Stimulated activated CD8-positive, alpha-beta memory T cell treated with anti-CD3 and anti-CD28 coated beads, Interleukin-7, amount 100 ng/mL, for 1 hour (primary cell): ENCODE data around the gene RMDN3.

Experiments used
- DNase-seq, 2 donors: peaks; one replicate each; pipeline ENCODE4 v3.0.0-alpha.2; 2020; ENCODE audit warnings: low read depth in 2 of 2

The RMDN3 gene

GRCh38 chr15:40747685-40748631, 7.1 kb downstream of the RMDN3 start:
- no peak for DNase-seq

- DNase-seq = no peak
These were observed 8.1 kb downstream of the RMDN3 start for GRCh38 chr15:40746916-40747418.

DNA sequence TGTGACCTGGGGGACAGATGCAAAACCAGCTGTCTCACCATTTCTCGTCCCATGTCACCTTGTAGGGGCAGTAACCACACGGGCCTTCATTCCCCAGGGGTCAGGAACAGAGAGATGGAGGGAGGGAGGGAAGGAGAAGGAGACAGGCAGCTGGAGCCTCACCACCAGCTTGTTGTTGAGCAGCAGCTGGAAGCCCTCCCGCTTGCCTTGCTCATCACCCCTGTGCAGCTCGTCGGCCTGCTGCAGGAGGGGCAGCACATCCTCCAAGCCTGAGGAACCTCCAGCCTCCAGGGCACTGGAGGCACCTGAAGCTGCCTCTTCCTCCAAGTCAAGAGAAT, 10.3 kb downstream of the RMDN3 start:
- DNase-seq = no peak

DNA sequence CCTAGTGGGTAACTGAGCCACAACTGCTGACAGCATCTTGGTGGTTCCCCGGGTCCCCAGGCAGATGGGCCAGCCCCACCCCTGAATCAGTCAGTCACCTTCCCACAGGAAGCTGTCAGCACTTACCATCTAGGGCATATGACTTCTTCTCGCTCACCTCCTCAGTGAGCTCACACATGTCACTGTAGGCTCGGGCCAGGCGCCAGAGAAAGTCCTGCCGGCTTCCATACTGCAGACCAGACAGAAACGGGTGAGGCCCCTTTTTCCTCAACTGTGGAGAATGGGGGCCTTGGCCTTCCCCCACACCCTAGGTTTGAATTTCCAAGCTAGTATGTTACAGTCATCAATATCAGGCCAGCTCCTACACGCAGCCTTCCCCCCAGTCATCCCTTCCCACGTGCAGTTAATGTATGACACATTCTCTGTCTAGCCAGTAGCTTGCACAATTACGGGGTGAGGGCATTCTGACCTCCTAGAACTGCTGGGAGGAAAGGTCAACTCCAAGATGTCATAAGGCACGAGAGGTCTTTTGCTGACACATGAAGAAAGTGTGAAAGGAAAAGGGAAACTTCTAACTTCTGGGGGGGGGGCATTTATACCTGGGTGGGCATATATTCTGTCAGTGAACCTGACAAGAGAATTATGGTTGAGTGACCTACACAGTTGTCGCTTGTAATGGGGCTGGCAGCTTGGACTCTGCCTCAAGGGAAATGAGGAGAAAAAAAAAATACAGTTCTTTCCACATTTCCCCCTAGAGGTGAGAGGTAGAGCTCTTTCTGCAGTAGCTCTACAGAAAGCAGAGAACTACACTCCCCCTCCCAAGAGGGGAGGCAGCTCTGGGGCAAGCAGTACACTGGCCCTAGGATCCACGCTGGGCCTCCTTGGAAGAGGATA, 10.9 kb downstream of the RMDN3 start:
- DNase-seq = peak in 1 of 2 donors; percentile 26

- DNase-seq = no peak
These were observed 11.6 kb downstream of the RMDN3 start for GRCh38 chr15:40743485-40743901.

DNA sequence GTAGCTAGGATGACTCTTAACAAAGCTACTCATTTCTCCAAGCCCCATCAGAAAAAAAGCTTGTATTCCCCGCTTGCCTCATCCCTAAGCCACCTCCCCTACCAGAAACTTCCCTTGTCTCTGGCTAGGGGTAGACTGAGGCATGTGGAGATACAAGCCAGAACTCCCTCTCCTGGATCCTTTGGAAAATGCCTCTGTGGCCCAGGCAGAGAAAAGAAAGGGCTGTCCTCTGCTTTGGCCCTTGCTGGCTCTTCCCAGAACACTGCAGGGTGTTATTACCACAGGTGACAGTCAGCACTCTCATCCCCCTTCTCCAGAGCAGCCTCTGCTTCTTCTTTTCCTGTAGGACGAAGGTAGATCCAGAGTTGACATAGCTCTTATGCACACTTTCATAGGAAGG, 15.2 kb downstream of the RMDN3 start:
- no peak for DNase-seq

- no peak for DNase-seq
These were observed 16.0 kb downstream of the RMDN3 start for GRCh38 chr15:40739047-40739446.

- DNase-seq = no peak
These were observed 18.0 kb downstream of the RMDN3 start for GRCh38 chr15:40737048-40737447.

GRCh38 chr15:40736575-40736974, 18.5 kb downstream of the RMDN3 start:
- no peak for DNase-seq

- DNase-seq = no peak
These were observed 24.0 kb downstream of the RMDN3 start for GRCh38 chr15:40731034-40731433.

GRCh38 chr15:40723919-40724318, 31.1 kb downstream of the RMDN3 start:
- no peak for DNase-seq

GRCh38 chr15:40722934-40723333, 32.1 kb downstream of the RMDN3 start:
- DNase-seq = no peak

GRCh38 chr15:40722354-40722753, 32.7 kb downstream of the RMDN3 start:
- DNase-seq = no peak

- no peak for DNase-seq
These were observed 33.4 kb downstream of the RMDN3 start for GRCh38 chr15:40721701-40722100.

GRCh38 chr15:40716165-40716564, 38.9 kb downstream of the RMDN3 start:
- DNase-seq = no peak

DNA sequence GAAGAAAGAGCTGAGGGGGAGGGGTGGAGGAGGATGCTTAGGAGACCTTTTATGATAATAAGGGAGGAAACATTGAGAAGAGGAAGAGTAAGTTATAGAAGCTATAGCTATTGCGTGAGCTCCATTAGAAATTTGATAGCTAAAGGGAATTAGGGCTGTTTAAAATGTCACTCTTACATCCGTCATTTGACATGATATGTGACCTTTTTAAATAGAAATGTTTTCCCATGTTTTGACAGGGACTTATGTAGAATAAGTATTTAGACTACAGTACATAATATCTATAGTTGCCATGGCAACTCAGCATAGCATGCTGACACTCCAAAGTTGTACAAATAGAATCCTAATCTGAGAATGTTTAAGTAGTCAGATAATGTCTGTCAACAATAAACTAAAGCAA, 40.9 kb downstream of the RMDN3 start:
- no peak for DNase-seq

GRCh38 chr15:40706121-40706520, 48.9 kb downstream of the RMDN3 start:
- no peak for DNase-seq

DNA sequence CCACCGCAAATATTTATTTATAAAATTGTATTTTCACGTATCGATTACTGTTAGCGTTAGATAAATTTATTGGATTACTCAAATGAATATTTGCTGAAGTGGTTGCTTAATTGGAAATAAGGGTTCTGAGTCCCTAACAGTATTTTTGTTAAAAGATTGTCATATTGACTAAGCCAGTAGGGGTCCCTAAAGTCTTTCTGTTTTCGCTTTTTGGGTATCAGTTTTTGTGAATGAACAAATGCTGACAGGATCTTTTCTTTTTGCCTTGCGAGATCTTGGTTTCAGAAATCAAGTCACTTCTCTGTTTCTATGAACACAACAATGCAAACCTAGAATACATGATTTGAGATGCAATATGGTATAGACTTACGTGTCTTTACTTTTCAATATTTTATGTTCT, 53.0 kb downstream of the RMDN3 start:
- DNase-seq = no peak

GRCh38 chr15:40697916-40698315, 57.1 kb downstream of the RMDN3 start:
- no peak for DNase-seq

GRCh38 chr15:40696228-40696627, 58.8 kb downstream of the RMDN3 start:
- no peak for DNase-seq

DNA sequence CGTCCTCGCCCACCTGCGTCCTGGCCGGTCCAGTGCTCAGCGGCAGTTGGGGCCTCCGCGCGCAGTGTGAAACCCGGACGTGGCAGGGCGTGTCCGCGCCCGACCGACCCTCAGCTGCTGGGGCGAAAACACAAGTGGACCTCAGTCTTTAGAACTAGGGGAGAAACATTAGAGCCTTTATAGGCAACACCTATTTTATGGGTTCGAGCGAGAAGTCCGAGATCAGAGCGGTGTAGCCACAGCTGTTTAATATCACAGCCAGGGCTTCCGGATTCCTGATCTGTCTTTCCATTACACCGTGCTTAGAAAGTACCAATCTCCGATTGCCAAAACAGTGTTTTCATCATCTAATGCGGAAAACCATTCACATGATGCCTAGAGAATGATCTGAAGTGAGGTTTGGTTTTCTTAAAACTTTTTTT, 59.6 kb downstream of the RMDN3 start:
- no peak for DNase-seq

- DNase-seq = peak; percentile 83 to 85
These were observed 60.2 kb downstream of the RMDN3 start, which contains the start of gene RAD51 for GRCh38 chr15:40694688-40695468. Gene RAD51 (plus strand): TSS chr15:40695174. CDS start chr15:40698759, 3,585 bp downstream.
